ENCODE measurements around the gene ZDHHC19.
"Not testable (repeated sequence)": the region's sequence is repeated elsewhere in the genome, so short reads cannot be mapped to it uniquely, and the experiment has no call there.

Gene ZDHHC19

DNA sequence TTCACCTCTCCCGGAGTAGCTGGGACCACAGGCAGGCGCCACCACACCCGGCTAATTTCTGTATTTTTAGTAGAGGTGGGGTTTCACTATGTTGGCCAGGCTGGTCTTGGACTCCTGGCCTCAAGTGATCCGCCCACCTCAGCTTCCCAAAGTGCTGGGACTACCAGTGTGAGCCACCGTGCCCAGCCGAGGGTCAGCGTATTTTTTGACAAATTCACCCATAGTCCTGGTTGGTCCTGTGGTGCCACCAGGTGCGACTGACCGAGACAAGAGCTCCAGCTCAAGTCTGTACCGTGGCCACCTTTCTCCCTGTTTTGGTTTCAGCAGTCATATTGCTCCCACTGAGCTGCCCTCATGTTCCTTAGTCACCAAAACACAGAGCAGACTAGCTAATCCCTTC lies 13.9 kb upstream of the ZDHHC19 start:
- no peak for DNase-seq

DNA sequence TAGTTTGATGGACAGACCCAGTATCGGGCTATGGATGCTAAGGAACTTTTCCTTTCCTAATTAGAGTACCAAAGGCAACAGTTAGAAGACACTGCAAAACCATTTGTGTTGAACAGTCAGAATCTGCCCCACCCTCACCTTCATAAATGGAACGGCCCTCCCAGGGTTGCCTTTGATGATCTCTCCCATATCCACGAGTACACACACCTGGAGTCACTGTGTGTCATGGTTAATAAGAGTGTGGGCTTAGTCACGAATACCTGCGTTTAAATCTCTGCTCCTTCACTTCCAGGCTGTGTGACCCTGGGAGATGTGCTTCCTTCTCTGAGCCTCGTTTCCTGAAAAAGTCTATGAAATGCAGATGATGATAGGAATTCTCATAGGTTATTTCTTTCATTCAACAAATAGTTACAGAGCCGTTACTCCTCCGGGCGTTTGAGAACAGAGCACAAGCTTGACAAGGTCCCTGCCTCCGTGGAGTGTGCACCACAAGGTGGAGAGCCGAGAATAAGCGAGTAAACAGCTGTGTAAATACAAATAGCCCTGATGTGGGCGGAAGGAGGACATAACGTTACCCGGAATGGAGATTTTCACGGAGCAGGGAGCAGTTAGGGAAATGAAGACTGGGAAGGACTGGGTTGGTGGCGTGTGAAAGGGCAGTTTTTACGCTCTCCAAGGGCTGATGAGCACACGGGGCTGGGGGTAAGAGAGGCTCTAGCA lies 11.8 kb upstream of the ZDHHC19 start:
- DNase-seq: no peak

DNA sequence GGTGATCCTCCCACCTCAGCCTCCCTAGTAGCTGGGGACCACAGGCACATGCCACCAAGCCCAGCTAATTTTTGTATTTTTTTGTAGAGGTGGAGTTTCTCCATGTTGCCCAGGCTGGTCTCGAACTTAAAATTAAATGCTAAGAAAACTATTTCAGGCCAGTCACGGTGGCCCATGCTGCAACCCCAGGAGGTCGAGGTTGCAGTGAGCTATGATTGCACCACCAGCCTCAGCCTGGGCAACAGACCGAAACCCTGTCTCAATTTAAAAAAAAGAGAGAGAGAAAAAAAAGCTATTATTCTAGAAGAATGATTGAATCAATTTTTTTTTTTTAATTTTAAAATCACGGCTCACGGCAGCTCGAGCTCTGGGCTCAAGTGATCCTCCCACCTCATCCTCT lies 9.8 kb upstream of the ZDHHC19 start:
- DNase-seq: no peak

DNA sequence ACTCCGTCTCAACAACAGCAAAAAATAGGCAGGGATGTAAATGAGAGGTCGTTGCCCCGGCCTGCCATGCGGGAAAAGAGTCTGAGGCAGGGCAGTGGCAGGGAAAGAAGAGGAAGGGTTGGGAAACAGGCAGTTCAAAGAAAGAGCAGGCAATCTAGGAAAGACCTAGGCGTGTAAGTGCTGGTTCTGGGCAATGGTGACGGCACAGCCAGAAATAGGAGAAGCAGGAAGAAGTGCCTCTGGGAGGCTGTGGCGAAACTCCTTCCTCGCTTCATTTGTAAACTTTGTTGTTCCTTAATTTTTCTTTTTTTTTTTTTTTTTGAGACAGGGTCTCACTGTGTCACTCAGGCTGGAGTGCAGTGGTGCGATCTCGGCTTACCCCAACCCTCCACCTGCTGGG lies 9.4 kb upstream of the ZDHHC19 start:
- no peak for DNase-seq

DNA sequence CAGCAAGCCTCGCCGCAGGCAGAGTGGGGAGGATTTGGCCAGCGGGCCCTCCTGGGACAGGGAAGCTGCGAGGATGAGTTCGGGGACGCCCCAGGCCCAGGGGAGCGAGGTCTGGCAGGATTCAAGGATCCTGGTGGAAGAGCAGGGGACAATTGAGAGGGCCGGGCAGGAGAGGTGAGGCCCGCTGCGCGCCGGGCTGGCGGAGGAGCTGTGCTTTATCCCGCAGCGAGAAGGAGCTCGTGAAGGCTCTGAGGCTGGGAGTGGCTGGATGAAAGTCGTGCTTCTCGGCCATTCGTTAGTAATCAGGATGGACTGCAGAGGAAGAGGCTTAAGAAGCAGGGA lies 8.7 kb upstream of the ZDHHC19 start:
- no peak for DNase-seq

DNA sequence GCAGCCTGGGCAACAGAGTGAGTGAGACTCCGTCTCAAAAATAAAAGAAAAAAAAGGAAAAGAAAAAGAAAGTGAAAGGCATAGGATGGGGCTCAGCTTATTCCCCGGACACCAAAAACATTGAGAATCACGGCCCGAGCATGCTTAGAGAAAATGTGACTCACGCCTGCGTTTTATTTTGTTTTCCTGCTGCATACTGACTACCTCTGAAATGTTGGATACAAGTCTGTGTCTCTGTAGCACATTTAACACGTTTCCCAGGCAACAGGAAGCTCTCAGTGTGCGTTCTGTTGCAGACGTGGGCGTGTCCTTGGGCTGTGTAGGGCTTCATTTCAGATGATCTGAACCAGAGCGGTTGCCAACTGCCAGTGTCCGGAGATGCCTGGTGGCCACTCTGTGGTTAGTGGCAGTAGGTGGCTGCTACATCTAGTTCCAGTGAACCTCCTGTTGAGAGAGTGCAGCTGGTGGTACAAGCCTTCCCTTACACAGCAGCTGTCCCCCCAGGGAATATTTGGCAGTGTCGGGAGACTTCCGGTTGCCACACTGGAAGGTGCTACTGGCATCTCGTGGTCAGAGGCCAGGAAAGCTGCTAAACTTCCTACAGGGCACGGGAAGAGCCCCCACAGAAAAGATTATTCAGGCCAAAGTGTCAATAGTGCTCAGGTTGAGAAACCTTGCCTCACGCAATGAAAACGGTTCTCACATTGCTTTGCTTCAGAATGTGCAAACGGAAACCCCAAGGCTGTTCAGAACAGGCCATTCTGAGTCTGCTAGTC lies 8.2 kb upstream of the ZDHHC19 start:
- peak; percentile 71 for DNase-seq

DNA sequence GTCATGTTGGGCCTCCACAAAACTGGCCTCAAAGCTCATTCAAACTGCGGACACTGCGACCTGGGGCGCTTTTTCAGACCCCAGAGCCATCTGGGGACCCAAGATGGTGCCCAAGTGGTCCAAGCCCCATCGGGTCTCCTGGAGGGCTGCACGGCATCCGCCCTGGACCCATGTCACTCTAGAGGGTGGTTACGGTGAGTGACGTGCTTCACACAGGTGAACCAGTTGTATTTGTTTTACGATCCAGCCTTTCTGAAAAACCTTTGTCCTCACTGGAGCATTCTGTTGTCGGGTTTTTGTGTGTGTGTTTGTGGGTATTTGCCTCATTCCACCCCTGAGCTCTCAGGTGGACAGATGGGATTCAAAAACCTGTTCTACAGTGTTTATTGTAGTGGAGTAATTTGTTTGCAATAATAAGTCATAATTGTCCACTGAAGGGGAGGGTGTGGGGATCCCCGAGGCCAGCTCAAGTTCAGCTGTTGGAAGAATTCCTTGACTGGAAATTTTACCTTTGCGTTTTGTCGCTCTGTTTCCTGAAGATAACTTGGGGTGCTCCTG lies 7.0 kb upstream of the ZDHHC19 start:
- no peak for DNase-seq

DNA sequence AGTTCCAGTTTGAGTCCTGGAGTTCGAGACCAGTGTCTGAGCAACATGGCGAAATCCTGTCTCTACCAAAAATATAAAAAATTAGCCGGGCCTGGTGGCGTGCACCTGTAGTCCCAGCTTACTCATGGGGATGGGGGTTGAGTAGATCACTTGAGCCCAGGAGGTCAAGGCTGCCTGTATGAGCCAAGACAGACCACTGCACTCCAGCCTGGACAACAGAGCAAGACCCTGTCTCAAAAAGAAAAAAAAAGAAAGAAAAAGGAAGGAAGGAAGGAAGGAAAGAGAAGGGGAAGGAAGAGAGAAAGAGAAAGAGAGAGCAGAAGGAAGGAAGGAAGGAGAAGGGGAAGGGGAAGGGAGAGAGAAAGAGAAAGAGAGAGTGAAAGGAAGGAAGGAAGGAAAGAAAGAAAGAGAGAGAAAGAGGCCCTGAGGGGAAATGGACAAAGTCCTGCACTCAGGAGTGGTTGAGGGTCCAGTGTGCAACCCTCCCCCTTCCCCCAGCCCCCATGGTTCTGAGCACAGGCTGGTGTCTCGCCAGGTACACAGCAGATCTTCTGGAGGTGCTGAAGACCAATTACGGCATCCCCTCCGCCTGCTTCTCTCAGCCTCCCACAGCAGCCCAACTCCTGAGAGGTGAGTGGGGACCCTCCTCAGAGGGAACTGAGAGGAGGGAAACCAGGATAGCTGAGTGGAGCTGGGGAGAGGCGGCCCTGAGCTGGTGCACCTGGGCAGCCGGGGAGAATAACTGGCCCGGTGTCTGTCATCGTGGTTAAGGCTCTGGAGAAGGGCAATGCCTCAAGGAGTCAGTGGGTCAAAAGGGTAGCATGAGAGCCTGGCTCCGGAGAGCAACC lies 6.3 kb upstream of the ZDHHC19 start:
- no peak for DNase-seq

DNA sequence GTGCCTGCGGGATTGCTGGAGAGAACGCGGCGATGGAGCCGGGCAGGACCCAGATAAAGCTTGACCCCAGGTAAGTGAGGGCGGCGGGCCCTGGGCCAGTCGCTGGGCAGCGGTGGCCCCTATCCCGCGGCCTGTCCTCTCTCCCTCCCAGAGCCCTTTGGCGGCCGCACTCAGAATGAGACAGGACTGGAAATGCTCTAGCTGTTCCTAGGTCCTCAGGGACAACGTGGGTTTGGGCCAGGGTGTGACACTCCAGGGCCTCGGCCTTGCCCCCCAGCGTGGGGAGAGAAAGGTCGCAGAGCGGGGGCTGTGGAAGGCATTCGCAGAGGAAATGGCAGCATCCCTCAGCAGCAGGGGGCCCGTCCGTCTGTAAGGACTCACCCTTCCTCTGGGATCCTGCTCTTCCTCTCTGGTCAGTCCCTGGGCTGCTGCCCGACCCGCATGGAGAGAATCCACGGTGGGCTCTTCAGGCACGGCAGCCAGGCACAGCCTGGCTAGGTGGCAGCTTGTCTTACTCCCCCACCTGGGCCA lies 5.5 kb upstream of the ZDHHC19 start:
- no peak for DNase-seq

DNA sequence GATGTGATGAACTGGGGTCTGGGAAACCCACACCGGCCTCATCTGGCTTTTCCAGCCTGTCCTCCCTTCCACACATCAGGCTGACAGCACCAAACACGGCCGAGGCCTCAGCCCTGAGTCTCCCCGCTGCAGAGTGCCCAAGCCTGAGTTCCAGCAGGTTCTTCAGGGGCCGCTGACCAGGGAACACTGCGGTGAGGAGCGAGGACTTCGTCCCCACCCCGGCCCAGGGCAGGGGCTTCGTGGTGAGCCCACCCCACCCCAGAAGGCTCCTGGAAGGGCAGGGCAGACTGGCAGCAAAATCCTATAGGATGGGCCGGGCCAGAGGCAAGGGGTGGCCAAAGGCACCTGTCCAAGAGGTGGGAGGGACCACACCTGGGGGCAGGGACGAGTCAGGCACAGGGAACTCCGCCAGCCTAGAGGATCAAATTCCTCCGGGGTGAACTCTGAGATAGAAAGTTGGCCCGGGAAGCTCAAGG lies 4.9 kb upstream of the ZDHHC19 start, which contains the start of gene SLC51A:
Gene SLC51A, plus strand, starts transcription at position 446 of the 476 bp plus-strand sequence. CDS start 179 bp downstream, outside the sequence.
- DNase-seq: no peak

DNA sequence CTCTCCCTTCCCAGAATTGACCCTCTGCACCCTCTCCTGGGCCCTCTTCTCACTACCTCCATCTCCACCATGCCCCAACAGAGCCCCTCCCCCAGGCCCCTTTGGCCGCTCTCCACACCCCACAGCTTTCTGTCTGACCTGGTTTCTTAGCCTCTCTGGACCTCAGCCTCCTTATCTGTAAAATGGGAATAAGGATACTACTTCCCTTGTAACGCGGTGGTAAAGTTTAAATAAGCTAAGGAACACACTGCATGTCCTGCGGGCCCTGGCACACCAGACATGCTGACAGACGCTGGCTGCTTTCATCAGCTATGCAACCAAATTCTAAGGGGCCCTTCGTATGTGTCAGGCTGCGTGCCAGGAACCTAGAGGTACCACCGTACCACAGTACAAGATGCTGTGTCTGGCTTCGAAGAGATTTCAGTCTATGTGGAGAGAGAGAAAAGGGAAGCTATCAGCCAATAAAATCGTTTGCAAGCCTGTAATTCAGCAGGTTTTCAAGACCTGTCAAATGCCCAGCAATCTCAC lies 4.4 kb upstream of the ZDHHC19 start:
- no peak for DNase-seq

DNA sequence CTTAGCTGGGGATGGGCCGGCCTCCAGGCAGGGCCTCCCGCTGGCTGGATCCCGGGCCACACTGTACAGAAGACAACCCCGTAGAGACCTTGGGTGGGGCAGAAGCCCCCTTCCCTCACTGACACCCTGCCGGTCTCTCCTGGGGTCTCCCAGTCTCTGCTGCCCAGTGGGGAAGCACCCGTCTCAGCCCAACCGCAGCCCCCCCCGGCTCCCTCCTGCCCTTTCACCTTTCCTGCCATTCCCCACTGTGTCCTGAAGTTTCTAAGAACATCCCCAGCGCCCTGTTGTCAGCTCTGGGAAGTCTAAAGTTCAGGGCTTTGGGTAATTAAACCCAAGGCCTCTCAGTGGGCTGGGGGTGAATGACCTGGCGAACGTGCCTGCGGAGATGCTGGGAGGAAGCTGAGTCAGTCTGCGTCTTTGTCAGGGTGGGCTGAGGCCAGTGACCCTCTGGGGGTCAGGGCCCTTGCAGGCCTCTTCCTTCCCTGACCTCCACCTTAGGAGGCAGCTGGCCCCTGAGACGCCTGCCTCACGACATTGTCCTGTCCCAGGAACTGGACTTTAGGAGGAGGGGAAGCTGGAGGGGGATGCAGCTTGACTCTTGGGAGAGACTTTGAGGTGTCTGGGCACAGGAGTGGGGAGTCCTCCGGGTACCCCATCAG lies 3.7 kb upstream of the ZDHHC19 start:
- DNase-seq: no peak

DNA sequence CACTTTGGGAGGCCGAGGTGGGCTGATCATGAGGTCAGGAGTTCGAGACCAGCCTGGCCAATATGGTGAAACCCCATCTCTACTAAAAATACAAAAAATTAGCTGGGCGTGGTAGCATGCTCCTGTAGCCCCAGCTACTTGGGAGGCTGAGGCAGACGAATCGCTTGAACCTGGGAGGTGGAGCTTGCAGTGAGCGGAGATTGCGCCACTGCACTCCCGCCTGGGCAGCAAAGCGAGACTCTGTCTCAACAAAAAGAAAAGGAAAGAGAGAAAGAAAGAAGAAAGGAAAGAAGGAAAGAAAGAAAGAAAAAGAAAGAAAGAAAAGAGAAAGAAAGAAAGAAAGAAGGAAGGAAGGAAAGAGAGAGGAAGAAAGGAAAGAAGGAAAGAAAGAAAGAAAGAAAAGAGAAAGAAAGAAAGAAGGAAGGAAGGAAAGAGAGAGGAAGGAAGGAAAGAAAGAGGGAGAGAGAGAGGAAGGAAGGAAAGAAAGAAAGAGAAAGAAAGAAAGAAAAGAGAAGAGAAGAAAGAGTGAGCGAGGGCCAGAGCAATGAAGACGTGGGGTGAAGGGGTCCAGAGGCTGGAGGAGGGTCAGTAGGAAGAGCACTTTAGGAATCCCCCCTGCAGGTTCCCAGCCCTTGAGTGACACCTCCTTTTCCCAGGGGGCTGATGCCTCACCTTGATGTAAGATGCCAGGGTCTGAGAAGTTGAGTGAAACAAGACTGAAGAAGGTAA lies 1.1 kb downstream of the ZDHHC19 start:
- DNase-seq: not testable (repeated sequence)

DNA sequence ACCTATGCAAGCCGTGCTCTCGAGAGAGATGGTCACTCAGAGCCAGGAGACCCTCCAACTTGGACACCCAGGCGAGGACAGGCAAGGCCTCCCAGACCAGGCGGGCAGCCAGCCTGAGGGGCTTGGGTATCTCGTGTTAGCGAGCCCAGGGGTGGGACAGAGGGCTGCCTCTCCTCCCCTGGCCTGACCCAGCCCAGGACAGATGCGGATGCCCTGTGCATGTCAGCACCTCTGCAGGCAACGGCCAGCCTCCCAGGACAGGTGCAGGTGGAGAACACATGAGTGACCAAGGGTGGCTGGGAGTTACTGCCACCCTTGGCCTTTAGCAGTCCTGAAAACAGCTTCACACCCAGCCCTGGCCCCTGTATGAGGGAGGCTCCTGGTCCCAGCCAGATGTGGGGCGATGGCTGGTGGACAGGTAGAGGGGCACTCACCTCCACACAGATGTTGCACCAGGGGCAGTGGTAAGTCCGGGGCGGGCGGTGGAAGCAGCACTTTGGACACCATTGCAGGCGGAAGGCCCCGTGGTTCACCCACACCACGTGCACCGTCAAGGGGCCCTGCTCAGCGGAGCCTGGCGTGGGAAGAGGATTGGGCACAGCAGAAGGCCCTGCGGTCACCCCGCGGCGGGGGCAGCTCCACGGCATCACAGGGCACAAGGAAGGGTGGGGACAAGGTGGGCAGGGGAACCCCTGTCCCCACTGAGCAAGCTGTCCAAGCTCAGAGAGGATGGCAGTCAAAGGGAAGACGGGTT lies 2.1 kb downstream of the ZDHHC19 start:
- DNase-seq: no peak

DNA sequence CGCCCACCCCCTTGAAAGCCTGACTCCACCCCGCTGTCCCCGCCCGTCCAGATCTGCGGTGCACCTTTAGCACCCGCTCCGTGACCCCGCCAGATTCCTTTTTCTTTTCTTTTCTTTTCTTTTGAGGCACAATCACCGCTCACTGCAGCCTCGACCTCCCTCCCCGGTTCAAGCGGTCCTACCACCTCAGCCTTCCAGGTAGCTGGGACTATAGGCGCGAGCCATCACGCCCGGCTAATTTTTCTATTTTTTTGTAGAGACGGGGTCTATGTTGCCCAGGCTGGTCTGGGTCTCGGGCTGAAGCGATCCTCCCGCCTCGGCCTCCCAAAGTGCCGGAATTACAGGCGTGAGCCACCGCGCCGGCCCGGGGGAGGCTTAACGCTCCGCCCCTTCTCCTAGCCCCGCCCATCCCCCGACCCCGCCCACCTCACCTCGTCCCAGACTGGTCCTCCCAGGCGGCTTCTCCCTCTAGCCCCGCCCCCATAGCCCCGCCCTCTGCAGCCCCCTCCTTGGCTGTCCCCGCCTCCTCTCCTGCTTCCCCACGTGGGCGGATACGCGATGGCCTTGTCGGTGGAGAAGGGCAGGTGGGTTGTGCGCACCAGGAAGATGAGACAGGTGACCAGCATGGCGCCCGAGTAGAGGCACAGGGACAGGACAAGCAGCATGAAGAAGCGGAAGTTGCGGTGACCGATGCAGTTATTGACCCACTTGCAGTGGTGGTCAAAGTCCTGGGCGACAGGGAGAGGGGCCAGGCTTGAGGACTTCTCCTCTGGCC lies 3.2 kb downstream of the ZDHHC19 start:
- DNase-seq: peak; percentile 52

DNA sequence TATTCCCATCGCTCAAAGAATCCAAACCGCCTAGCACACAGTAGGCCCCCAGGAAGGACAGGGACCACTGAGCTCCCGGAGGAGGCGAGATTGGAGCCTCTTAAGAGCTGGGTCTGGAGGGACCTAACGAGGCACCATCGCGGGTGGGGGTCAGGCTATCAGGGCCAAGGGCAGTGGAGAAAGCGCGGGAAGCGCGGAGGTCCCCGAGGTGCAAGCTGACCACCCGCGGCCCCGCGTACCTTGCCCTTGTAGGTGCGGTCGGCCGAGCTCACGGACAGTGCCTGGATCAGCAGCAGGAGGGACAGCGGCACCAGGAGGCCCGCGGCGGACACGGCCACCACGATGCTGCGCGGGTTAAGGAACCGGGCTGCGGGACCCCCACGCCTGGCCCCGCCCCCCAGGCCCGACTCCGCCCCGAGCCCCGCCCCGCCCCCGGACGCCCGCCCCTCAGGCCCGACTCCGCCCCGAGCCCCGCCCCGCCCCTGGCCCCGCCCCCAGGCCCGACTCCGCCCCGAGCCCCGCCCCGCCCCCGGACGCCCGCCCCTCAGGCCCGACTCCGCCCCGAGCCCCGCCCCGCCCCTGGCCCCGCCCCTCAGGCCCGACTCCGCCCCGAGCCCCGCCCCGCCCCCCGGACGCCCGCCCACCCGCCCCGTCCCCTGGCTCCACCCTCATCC lies 3.9 kb downstream of the ZDHHC19 start:
- DNase-seq: no peak

DNA sequence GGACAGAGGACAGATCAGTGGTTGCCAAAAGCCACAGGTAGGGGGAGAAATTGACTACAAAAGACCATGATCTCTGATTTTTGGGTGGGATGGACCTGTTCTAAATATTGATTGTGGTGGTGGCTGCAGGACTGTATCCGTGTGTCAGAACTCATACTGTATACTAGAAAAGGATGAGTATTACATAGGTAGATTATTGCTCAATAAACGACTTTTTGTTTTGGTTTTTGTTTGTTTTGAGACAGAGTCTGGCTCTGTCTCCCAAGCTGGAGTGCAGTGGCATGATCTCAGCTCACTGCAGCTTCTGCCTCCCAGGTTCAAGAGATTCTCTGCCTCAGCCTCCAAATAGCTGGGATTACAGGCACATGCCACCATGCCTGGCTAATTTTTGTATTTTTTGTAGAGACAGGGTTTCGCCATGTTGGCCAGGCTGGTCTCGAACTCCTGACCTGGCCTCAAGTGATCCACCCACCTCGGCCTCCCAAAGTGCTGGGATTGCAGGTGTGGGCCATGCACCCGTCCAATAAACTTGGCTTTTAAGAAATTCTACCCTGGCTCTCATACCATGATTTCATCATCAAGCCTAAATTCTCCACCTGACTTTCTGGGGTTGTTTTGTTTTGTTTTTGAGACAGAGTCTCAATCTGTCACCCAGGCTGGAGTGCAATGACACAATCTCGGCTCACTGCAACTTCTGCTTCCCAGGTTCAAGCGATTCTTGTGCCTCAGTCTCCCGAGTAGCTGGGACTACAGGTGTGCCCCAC lies 5.6 kb downstream of the ZDHHC19 start:
- DNase-seq: not testable (repeated sequence)

DNA sequence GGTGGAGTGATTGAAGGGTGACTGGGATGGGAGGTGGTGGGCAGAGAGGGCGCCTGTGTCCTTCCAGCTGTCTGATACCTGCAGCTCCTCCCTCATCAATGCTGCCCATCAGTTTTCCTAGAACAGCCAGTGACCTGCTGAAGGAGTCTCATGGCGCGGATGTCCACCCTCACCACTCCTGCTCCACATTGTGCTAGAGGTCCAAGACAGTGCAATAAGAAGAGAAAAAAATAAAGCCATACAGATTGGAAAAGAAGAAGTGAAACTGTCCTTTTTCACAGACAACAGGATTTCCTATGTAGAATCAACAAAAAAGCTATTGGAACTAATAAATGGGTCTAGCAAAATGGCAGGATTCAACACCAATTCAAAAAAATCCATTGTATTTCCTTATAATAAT lies 7.4 kb downstream of the ZDHHC19 start:
- DNase-seq: no peak

Measured in hematopoietic multipotent progenitor cell treated with erythropoietin and hydrocortisone succinate and interleukin-3 and kit ligand, for 8 days (in vitro differentiated cells).